HepG2 (cell line): ENCODE data around the gene EPB41. TPM values are rescaled to one million over a fixed set of nuclear protein-coding genes. Genes with fewer than 3 reads are reported as not detected.

Source experiments
- MYNN ChIP-seq: sonication (generic); formaldehyde crosslinking; IDR thresholded peaks from 2 replicates; pipeline ENCODE4 v1.4.0; 2020; ENCODE audit warnings: mild to moderate bottlenecking, low read depth, missing genetic modification reagents
- NFATC3 ChIP-seq: sonication (generic); formaldehyde crosslinking; IDR thresholded peaks from 2 replicates; pipeline ENCODE4 v1.5.1; 2020; ENCODE audit warnings: mild to moderate bottlenecking, missing genetic modification reagents
- NFE2L2 ChIP-seq: fragments of 150-350 bp; IDR thresholded peaks from 2 replicates; pipeline ENCODE4 v1.6.1; 2014; ENCODE audit warnings: low read length
- RELA ChIP-seq: sonication (generic); formaldehyde crosslinking; IDR thresholded peaks from 2 replicates; pipeline ENCODE4 v1.4.0; 2020; ENCODE audit warnings: missing genetic modification reagents
- SPEN ChIP-seq: sonication (generic); formaldehyde crosslinking; IDR thresholded peaks from 2 replicates; pipeline ENCODE4 v1.5.1; 2020; ENCODE audit warnings: low read depth, mild to moderate bottlenecking, missing genetic modification reagents
- ZFP62 ChIP-seq: sonication (generic); formaldehyde crosslinking; IDR thresholded peaks from 2 replicates; pipeline ENCODE4 v1.4.0; 2020; ENCODE audit warnings: missing genetic modification reagents
- ZFP90 ChIP-seq: sonication (generic); formaldehyde crosslinking; IDR thresholded peaks from 2 replicates; pipeline ENCODE4 v1.8.0; 2022; ENCODE audit warnings: missing genetic modification reagents, mild to moderate bottlenecking, inconsistent platforms, borderline replicate concordance
- ZNF136 ChIP-seq: sonication (generic); formaldehyde crosslinking; IDR thresholded peaks from 2 replicates; pipeline ENCODE4 v1.8.1; 2022; ENCODE audit warnings: low read depth, mild to moderate bottlenecking, moderate library complexity, missing genetic modification reagents
- ZNF225 ChIP-seq: sonication (generic); formaldehyde crosslinking; IDR thresholded peaks from 2 replicates; pipeline ENCODE4 v1.4.0; 2020; ENCODE audit warnings: mild to moderate bottlenecking, missing genetic modification reagents
- ZNF34 ChIP-seq: sonication (generic); formaldehyde crosslinking; IDR thresholded peaks from 2 replicates; pipeline ENCODE4 v1.4.0; 2020; ENCODE audit warnings: mild to moderate bottlenecking, missing genetic modification reagents, borderline replicate concordance
- ZNF660 ChIP-seq: sonication (generic); formaldehyde crosslinking; IDR thresholded peaks from 2 replicates; pipeline ENCODE4 v1.5.1; 2020; ENCODE audit warnings: mild to moderate bottlenecking, low read depth, missing genetic modification reagents, borderline replicate concordance
- ZNF678 ChIP-seq: sonication (generic); formaldehyde crosslinking; IDR thresholded peaks from 2 replicates; pipeline ENCODE4 v1.4.0; 2020; ENCODE audit warnings: mild to moderate bottlenecking, missing genetic modification reagents
- ZNF841 ChIP-seq: sonication (generic); formaldehyde crosslinking; IDR thresholded peaks from 2 replicates; pipeline ENCODE4 v1.8.1; 2023; ENCODE audit warnings: missing genetic modification reagents, borderline replicate concordance
- ZSCAN22 ChIP-seq: sonication (generic); formaldehyde crosslinking; IDR thresholded peaks from 2 replicates; pipeline ENCODE4 v1.4.0; 2020; ENCODE audit warnings: mild to moderate bottlenecking, missing genetic modification reagents
- ZSCAN9 ChIP-seq: IDR thresholded peaks from 2 replicates; pipeline ENCODE4 v1.6.1; 2016; ENCODE audit warnings: borderline replicate concordance
- polyA plus RNA-seq, 8 experiments: library from polyadenylated mRNA; depleted of rRNA in 3 of 8; stranded (reverse) in 7 of 8; unstranded in 1 of 8; fragments of >200 nt; fragmentation: Illumina TruSeq in 4 of 8; extraction: Trizol in 4 of 8; gene quantifications; 2 replicates each; pipeline versions ENCODE4 v1.2.1 to v1.2.3, GENCODE V29; 2011 to 2016; ENCODE audit warnings: low read depth in 4 of 8, missing spikeins in 1 of 8, mixed read lengths in 1 of 8; ENCODE audit not compliant: insufficient read depth in 1 of 8
- total RNA-seq, 5 experiments: library from RNA; depleted of rRNA; stranded (reverse); fragments of >200 nt; fragmentation: Illumina TruSeq; extraction: Trizol; gene quantifications; 2 replicates each; pipeline ENCODE4 v1.2.3, GENCODE V29; 2016; ENCODE audit warnings: low read depth in 1 of 5
- TF ChIP-seq, protein P1 (sequence below): sonication (generic); IDR thresholded peaks from 2 replicates; pipeline ENCODE4 v1.6.1; 2016; ENCODE audit warnings: low read depth, borderline replicate concordance
- TF ChIP-seq, protein P2 (sequence below): sonication (generic); formaldehyde crosslinking; IDR thresholded peaks from 2 replicates; pipeline ENCODE4 v1.5.0; 2020; ENCODE audit warnings: mild to moderate bottlenecking, missing genetic modification reagents, borderline replicate concordance
- TF ChIP-seq, protein P3 (sequence below): IDR thresholded peaks from 2 replicates; pipeline ENCODE4 v1.6.1; 2018; ENCODE audit warnings: missing genetic modification reagents
- TF ChIP-seq, protein P4 (sequence below): sonication (generic); formaldehyde crosslinking; IDR thresholded peaks from 2 replicates; pipeline ENCODE4 v1.4.0; 2020; ENCODE audit warnings: missing genetic modification reagents, borderline replicate concordance
- TF ChIP-seq, protein P5 (sequence below): sonication (generic); formaldehyde crosslinking; conservative IDR thresholded peaks from 2 replicates; pipeline ENCODE4 v1.4.0; 2020; ENCODE audit warnings: missing genetic modification reagents

The EPB41 gene
- total and polyA plus RNA-seq, 2 of the 13 experiments (the other 11 are each of a cell fraction or from before 2014, with no cell fraction given): 34.5 to 46.7 TPM

DNA sequence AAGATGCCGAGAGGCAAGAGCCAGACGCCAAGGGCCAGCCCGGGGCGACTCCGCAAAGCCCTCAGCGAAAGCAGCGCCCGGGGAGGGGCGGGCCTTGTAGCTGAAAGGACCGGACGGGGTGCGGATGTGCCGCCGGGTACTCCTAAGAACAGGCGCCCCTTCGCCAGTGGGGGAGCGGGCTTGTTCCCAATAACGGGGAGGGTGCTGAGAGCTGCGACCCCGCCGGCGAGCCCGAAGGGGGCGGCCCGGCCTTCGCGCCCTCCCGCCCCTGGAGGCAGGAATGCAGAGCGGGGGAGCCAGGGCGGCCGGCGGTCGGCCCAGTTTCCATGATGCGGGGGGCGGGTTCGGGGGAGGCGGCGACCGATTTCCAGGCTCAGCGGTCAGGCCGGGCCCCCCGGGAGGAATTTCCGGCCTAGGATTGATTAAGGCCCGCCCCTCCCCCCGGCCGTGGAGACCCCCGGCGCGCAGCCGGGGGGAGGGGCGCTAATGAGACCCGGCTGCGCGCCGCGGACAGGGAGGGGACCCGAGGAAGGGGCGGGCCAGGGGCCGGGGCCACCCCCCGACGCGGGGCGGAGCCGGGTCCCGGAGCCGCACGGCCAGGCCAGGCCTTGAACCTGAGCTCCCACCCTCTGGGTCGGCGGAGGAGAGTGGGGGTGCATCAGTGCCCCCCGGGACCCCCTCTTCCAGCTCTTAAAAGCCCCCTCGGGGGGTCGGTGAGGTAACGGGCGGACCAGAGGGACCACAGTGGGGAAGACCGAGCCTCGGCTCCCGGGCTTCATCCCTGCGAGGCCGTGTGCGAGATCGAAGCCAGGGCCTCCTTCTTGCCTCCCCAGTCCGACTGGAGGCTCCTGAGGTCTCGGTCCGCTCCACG is 210.2 kb downstream of the EPB41 start (continued):
- TF ChIP-seq ZNF225 (no peak), MYNN (CRISPR knock-in tag) (no peak), ZNF136 (no peak), ZFP62 (CRISPR knock-in tag) (no peak), ZSCAN9 (0 out of 2 replicates have a peak, but pooled peaks have one; percentile 18), RELA (CRISPR knock-in tag) (no peak), NFE2L2 (no peak), SPEN (CRISPR knock-in tag) (no peak), ZSCAN22 (CRISPR knock-in tag) (no peak), ZFP90 (CRISPR knock-in tag) (no peak), ZNF660 (CRISPR knock-in tag) (no peak), ZNF678 (CRISPR knock-in tag) (0 out of 2 replicates have a peak, but pooled peaks have one; percentile 53), NFATC3 (CRISPR knock-in tag) (no peak), ZNF841 (CRISPR knock-in tag) (no peak), ZNF34 (CRISPR knock-in tag) (no peak)
- TF ChIP-seq, protein P1, sequence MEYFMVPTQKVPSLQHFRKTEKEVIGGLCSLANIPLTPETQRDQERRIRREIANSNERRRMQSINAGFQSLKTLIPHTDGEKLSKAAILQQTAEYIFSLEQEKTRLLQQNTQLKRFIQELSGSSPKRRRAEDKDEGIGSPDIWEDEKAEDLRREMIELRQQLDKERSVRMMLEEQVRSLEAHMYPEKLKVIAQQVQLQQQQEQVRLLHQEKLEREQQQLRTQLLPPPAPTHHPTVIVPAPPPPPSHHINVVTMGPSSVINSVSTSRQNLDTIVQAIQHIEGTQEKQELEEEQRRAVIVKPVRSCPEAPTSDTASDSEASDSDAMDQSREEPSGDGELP: no peak
- TF ChIP-seq, protein P2, sequence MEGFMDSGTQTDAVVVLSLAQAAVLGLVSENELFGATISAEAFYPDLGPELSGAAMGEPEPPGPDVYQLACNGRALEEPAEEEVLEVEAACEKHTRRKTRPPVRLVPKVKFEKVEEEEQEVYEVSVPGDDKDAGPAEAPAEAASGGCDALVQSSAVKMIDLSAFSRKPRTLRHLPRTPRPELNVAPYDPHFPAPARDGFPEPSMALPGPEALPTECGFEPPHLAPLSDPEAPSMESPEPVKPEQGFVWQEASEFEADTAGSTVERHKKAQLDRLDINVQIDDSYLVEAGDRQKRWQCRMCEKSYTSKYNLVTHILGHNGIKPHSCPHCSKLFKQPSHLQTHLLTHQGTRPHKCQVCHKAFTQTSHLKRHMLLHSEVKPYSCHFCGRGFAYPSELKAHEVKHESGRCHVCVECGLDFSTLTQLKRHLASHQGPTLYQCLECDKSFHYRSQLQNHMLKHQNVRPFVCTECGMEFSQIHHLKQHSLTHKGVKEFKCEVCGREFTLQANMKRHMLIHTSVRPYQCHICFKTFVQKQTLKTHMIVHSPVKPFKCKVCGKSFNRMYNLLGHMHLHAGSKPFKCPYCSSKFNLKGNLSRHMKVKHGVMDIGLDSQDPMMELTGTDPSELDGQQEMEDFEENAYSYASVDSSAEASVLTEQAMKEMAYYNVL (CRISPR knock-in tag): 0 out of 2 replicates have a peak, but pooled peaks have one; percentile 10
- TF ChIP-seq, protein P3, sequence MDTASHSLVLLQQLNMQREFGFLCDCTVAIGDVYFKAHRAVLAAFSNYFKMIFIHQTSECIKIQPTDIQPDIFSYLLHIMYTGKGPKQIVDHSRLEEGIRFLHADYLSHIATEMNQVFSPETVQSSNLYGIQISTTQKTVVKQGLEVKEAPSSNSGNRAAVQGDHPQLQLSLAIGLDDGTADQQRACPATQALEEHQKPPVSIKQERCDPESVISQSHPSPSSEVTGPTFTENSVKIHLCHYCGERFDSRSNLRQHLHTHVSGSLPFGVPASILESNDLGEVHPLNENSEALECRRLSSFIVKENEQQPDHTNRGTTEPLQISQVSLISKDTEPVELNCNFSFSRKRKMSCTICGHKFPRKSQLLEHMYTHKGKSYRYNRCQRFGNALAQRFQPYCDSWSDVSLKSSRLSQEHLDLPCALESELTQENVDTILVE: no peak
- TF ChIP-seq, protein P4, sequence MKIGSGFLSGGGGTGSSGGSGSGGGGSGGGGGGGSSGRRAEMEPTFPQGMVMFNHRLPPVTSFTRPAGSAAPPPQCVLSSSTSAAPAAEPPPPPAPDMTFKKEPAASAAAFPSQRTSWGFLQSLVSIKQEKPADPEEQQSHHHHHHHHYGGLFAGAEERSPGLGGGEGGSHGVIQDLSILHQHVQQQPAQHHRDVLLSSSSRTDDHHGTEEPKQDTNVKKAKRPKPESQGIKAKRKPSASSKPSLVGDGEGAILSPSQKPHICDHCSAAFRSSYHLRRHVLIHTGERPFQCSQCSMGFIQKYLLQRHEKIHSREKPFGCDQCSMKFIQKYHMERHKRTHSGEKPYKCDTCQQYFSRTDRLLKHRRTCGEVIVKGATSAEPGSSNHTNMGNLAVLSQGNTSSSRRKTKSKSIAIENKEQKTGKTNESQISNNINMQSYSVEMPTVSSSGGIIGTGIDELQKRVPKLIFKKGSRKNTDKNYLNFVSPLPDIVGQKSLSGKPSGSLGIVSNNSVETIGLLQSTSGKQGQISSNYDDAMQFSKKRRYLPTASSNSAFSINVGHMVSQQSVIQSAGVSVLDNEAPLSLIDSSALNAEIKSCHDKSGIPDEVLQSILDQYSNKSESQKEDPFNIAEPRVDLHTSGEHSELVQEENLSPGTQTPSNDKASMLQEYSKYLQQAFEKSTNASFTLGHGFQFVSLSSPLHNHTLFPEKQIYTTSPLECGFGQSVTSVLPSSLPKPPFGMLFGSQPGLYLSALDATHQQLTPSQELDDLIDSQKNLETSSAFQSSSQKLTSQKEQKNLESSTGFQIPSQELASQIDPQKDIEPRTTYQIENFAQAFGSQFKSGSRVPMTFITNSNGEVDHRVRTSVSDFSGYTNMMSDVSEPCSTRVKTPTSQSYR (CRISPR knock-in tag): peak; percentile 24; the same call in 1 of the 2 replicates
- TF ChIP-seq, protein P5, sequence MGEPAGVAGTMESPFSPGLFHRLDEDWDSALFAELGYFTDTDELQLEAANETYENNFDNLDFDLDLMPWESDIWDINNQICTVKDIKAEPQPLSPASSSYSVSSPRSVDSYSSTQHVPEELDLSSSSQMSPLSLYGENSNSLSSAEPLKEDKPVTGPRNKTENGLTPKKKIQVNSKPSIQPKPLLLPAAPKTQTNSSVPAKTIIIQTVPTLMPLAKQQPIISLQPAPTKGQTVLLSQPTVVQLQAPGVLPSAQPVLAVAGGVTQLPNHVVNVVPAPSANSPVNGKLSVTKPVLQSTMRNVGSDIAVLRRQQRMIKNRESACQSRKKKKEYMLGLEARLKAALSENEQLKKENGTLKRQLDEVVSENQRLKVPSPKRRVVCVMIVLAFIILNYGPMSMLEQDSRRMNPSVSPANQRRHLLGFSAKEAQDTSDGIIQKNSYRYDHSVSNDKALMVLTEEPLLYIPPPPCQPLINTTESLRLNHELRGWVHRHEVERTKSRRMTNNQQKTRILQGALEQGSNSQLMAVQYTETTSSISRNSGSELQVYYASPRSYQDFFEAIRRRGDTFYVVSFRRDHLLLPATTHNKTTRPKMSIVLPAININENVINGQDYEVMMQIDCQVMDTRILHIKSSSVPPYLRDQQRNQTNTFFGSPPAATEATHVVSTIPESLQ (CRISPR knock-in tag): no peak
